ENCODE data around the gene LY86.

Gene LY86

DNA sequence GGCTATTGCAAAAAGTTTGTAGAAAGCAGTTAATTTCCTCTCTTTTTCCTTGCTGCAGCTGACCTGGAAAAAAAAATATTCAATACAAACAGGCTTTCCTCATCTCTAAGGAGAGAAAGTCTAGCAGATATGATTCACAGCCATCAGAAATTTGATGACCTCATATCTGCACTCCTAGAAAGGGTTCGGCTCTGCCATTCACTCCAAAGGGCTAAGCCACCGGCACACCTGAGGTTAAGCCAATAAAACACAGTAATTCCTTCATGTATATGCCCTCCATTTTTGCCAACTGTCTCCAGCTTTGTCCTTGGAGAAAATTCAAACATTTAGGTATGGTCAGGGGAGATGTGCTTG lies 18.7 kb upstream of the LY86 start:
- in situ Hi-C loops (cut with HindIII; ENCODE audit: low sequenced_read_pairs) = no loop called here

DNA sequence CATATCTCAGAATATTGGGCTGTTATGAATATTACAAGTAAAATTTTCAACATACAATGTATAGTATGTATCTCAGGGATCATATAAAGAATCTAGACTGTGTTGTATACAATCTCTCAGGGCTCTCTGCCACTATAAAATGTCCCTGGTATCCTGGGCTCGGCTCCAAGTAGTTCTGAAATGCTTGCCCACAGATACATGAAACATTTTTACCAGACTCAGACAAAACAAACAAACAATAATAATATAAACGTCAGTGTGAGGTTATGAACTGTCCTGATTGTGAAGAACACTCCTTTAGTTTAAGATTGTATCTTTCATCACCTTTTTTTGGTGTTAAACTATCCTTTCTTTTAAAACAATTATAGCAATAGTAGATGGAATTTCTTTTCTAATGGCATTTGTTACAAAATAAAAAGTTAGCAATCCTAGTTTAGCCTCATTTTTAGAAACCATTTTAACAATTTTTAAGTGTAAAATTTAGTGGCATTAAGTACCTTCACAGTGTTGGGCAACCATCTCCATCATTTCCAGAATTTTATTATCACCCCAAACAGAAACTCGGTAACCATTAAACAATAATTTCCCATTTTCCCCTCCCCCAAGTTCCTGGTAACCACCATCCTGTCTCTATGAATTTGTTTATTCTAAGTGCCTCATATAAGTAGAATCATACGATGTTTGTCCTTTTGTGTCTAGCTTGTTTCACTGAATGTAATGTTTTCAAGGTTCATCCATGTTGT lies 17.4 kb upstream of the LY86 start:
- in situ Hi-C loops (cut with HindIII; ENCODE audit: low sequenced_read_pairs) = no loop called here

DNA sequence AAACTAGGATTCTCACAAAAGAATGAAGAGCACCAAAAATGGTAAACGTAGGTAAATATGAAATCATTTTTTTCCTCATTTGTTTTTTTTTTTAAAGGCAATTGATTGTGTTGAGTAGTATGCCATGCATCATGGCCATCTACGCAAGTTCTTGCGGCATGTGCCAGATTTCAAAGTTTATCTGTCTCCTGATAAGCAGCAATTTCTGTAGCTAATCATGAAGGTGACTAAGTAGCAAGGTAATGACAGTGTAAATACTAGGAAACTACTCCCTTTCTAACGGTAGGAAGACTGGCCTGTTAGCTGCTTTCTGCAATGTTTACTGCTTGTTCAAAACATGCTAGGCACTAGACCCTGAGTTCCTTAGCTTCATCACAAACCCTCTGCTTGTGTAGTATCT lies 13.4 kb upstream of the LY86 start:
- in situ Hi-C loops (cut with HindIII; ENCODE audit: low sequenced_read_pairs) = no loop called here

DNA sequence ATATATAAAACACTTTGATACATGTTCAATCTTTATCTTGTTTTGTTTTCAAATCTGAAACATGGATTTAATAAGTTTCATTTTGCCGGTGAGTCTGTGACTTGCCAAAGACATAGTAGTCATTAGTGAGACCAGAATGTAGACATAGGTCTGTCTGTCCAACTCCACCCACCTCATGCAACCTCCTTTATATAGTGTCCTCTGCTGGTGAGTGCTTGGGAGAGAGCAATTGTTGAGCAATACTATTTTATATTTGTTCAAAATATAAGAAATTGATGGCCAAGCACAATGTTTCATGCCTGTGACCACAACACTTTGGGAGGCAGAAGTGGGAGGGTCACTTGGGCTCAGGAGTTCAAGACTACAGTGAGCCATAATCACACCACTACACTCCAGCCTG lies 10.8 kb upstream of the LY86 start:
- in situ Hi-C loops (cut with HindIII; ENCODE audit: low sequenced_read_pairs) = no loop called here

GRCh38 chr6:6579281-6579680 lies 9.2 kb upstream of the LY86 start:
- in situ Hi-C loops (cut with HindIII; ENCODE audit: low sequenced_read_pairs) = no loop called here

- in situ Hi-C loops (cut with HindIII; ENCODE audit: low sequenced_read_pairs) = no loop called here
Observed at GRCh38 chr6:6580225-6580856, 8.2 kb upstream of the LY86 start.

DNA sequence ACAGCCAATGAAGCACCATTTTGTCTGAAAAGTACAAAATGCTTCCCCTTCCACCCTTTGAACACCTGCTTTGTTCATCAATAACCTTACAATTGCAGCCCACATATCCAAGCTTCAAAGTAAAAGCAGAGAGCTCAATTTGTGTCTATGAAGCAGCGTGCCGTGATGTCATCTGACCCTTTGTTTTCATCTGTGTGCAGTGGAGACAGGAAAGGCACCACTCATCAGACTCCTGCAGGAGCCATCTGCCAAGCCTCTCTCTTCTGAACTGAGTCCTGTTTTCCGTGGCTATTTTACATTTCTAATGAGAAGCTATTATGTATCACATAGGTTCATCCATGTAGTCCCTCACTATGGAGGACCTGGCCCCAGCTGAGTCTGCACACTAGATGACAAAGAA lies 7.5 kb upstream of the LY86 start:
- in situ Hi-C loops (cut with HindIII; ENCODE audit: low sequenced_read_pairs) = no loop called here

- in situ Hi-C loops (cut with HindIII; ENCODE audit: low sequenced_read_pairs) = no loop called here
Observed at GRCh38 chr6:6582131-6582530, 6.4 kb upstream of the LY86 start.

DNA sequence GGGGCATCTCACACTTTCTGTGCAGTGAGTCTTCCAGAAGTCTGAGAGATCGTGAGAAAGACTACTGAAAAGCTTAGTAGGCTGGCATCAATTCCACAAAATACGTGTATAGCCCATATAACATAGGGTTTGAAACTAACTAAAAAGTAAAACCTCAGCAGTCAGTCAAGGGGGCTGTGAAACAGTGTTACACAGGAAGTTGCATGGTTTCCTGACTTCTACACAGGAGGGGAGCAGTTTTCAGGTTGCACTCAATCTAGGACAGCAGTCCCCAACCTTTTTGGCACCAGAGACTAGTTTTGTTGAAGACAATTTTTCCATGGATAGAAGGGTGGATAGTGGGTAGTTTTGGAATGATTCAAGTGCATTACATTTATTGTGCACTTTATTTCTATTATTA lies 4.7 kb upstream of the LY86 start:
- in situ Hi-C loops (cut with HindIII; ENCODE audit: low sequenced_read_pairs) = no loop called here

- in situ Hi-C loops (cut with HindIII; ENCODE audit: low sequenced_read_pairs) = no loop called here
Observed at GRCh38 chr6:6584310-6585002, 4.1 kb upstream of the LY86 start.

DNA sequence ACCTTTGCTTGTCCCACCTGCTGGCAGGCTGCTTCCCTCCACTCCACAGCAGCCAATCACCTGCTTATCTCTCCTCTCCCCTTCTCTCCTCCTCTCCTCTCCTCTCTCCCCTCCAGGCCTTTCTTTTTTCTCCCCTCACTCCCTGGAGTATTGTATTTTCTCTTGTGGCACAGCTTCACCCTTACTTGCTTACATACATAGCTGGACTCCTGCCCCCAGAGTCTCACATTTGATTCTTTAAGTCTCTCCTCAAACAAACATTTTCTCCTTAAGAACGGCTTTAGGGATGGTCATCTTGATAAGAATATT lies 3.6 kb upstream of the LY86 start:
- in situ Hi-C loops (cut with HindIII; ENCODE audit: low sequenced_read_pairs) = no loop called here

GRCh38 chr6:6586167-6586566 lies 2.4 kb upstream of the LY86 start:
- in situ Hi-C loops (cut with HindIII; ENCODE audit: low sequenced_read_pairs) = no loop called here

DNA sequence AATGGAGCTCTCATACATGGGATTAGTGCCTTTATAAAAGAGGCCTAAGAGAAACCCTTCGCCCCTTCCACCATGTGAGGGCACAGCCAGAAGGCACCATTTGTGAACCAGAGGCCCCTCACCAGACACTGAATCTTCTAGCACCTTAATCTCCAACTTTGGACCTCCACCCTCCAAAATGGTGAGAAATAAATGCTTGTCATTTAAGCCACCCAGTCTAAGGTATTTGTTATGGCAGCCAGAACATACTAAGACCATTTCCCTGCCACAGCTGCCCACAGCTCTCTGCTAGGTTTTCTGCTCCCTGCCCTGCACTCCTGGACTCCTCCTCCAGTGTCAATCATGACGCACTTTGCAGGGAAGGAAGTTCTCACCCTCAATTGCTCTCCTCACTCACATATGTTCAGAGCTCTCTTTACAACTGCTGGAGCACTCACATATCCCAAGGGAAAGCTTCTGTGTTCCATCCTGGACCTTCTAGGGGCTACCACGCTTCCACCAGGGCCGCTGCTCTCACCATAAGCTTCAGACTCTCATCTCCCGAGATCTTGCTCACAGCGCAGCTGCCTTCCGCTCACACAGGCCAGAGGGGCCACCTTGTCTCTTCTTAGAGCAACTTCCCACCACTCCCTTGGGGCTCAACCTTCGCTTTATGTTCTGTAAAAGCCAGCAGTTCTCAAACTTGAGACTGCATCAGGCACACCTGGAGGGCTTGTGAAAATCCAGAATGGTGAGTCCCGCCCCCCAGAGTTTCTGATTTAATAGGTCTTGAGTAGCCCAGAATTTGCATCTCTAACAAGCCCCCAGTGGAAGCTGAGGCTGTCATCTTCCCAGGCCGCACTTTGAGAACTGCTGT lies 1.6 kb upstream of the LY86 start:
- in situ Hi-C loops (cut with HindIII; ENCODE audit: low sequenced_read_pairs) = no loop called here

DNA sequence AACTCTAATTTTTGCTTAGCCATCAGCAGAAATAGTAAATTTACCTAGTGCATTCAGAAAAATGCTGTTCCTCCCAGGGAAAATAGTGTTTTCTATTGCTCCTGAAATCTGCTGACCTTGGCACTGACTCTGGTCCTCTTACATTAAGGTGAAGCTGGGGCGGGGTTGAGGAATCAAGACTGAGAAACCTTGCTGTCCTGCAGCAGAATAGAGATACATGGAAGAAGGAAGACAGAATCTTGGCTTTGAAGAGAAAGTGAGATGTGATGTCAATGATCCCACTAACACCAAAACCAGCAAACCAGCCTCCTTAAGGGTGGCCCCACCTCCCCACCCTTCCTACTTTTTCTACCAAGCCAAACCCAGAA lies 840 bp upstream of the LY86 start:
- in situ Hi-C loops (cut with HindIII; ENCODE audit: low sequenced_read_pairs) = no loop called here

- in situ Hi-C loops (cut with HindIII; ENCODE audit: low sequenced_read_pairs) = no loop called here
Observed at GRCh38 chr6:6588924-6589709, 597 bp downstream of the LY86 start.

DNA sequence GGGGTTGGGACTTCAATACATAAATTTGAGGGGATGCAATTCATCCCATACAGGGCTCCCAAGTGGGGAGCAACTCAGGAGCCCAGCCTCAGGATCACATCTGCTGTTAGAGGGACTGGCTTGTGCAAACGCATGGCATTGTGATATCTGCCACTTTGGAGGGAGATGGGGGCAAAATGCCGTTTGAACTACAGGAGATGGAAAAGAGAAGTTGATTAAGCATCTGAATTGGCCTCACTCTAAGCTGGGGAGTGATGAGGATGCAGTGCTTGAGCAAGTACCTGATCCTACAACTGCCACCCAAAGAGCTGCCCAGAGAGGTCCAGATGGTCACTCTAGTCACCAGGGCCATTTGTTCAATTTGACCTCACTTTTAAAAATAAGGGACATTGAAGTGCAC lies 2.0 kb downstream of the LY86 start:
- in situ Hi-C loops (cut with HindIII; ENCODE audit: low sequenced_read_pairs) = no loop called here

DNA sequence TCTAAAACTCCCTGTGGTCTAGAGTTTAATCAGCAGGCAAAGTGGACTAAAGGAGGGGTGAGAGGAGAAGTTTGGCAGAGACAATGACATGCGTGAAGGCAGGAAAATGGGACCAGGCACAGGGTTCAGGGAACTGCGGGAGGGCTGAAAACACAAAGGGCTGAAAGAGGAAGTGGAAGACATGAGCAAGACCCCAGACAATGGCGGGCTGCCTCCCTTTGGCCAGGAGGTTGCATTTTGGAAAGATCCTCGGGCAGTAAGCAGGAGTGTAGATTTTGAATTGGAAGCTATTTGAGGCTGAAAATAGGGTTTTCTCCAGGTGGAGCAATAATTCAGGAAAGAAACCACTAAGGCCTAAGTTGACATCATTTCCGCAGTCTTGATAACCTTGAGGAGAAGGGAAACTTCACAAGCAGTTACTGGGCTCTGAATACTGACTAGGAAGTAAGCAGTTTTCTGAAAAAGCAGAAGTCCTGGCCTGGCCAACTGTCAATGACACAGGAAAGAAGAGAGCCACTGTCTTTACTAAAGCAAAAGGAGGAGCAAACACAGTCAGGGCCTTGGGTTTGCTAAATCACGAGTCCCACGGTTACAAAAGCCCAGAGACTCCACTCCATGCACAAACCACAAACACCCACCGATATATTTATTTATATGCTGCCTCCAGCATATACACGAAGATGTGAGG lies 3.4 kb downstream of the LY86 start:
- in situ Hi-C loops (cut with HindIII; ENCODE audit: low sequenced_read_pairs) = no loop called here

DNA sequence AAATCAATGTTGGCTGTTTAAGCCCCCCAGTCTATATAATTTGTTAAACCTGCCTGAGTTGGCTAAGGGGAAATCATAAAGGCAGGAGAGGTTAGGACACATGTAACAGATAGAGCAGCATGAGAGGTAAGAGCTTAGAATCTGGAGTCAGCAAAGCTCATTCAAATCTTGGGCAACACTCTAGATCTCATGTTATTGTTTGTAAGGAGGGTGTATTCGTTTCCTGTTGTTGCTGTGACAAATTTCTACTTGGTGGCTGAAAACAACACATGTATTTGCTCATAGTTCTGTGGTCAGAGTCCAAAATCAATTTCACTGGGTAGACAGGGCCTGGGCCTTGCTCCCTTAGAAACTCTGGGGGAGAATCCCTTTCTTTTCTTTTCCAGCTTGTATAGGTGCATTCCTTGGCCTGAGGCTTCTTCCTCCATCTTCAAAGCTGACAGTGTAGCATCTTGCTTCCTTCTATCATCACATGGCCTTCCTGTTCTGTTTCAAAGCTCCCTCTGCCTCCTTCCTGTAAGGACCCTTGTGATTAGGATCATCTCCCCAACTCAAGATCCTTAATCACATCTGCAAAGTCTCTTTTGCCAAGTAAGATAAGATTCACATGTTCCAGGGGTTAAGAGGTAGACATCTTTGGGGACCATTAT lies 4.4 kb downstream of the LY86 start:
- in situ Hi-C loops (cut with HindIII; ENCODE audit: low sequenced_read_pairs) = no loop called here

GRCh38 chr6:6593867-6594468 lies 5.4 kb downstream of the LY86 start:
- in situ Hi-C loops (cut with HindIII; ENCODE audit: low sequenced_read_pairs) = no loop called here
